SK-N-SH treated with all-trans-retinoic acid at 6 μM for 48 hours (cell line): ENCODE results near the gene PLEKHA1.

ENCODE experiments used
- ATAC-seq: fragments of 200-7000 bp; cut with Tn5 transposase; 3 replicates; pipeline ENCODE4 v1.9.1; 2020; ENCODE audit warnings: mild to moderate bottlenecking, moderate library complexity
- BACH2 ChIP-seq: fragments of 250-450 bp; sonication (Bioruptor Pico); IDR thresholded peaks from 2 replicates; pipeline ENCODE4 v1.9.0; 2021; ENCODE audit warnings: mild to moderate bottlenecking, borderline replicate concordance
- CREB5 ChIP-seq: fragments of 250-450 bp; sonication (Bioruptor Pico); IDR thresholded peaks from 2 replicates; pipeline ENCODE4 v1.5.1; 2020; ENCODE audit warnings: low read depth, mild to moderate bottlenecking, moderate library complexity
- CSRNP3 ChIP-seq: fragments of 250-450 bp; sonication (Bioruptor Pico); IDR thresholded peaks from 2 replicates; pipeline ENCODE4 v1.5.1; 2021; ENCODE audit warnings: mild to moderate bottlenecking, moderate library complexity
- GLIS3 ChIP-seq: fragments of 250-450 bp; sonication (Bioruptor Pico); IDR thresholded peaks from 2 replicates; pipeline ENCODE4 v1.5.0; 2020; ENCODE audit warnings: mild to moderate bottlenecking, moderate library complexity
- ISL1 ChIP-seq: fragments of 250-450 bp; sonication (Bioruptor Pico); IDR thresholded peaks from 2 replicates; pipeline ENCODE4 v2.1.2; 2022; ENCODE audit warnings: mild to moderate bottlenecking, moderate library complexity
- OSR1 ChIP-seq: fragments of 250-450 bp; sonication (Bioruptor Pico); IDR thresholded peaks from 2 replicates; pipeline ENCODE4 v1.8.0; 2022; ENCODE audit warnings: moderate library complexity, mild to moderate bottlenecking, inconsistent platforms
- PATZ1 ChIP-seq: fragments of 250-450 bp; sonication (Bioruptor Pico); IDR thresholded peaks from 2 replicates; pipeline ENCODE4 v1.8.0; 2020; ENCODE audit warnings: mild to moderate bottlenecking, moderate library complexity, borderline replicate concordance
- POU6F1 ChIP-seq: fragments of 250-450 bp; sonication (Bioruptor Pico); IDR thresholded peaks from 2 replicates; pipeline ENCODE4 v1.8.0; 2021; ENCODE audit warnings: low read depth, mild to moderate bottlenecking, moderate library complexity, borderline replicate concordance
- PPARA ChIP-seq: fragments of 250-450 bp; sonication (Bioruptor Pico); IDR thresholded peaks from 2 replicates; pipeline ENCODE4 v1.5.0; 2020; ENCODE audit warnings: mild to moderate bottlenecking, borderline replicate concordance
- SNAI2 ChIP-seq: fragments of 250-450 bp; sonication (Bioruptor Pico); IDR thresholded peaks from 2 replicates; pipeline ENCODE4 v1.5.0; 2020; ENCODE audit warnings: mild to moderate bottlenecking, moderate library complexity
- TCF4 ChIP-seq: fragments of 250-450 bp; sonication (Bioruptor Pico); IDR thresholded peaks from 2 replicates; pipeline ENCODE4 v1.8.0; 2021; ENCODE audit warnings: mild to moderate bottlenecking, moderate library complexity, borderline replicate concordance
- TSHZ2 ChIP-seq: fragments of 250-450 bp; sonication (Bioruptor Pico); IDR thresholded peaks from 2 replicates; pipeline ENCODE4 v1.5.0; 2020; ENCODE audit warnings: mild to moderate bottlenecking, moderate library complexity
- ZC3H10 ChIP-seq: fragments of 250-450 bp; sonication (Bioruptor Pico); IDR thresholded peaks from 2 replicates; pipeline ENCODE4 v1.5.1; 2021; ENCODE audit warnings: mild to moderate bottlenecking, moderate library complexity
- ZFP3 ChIP-seq: fragments of 250-450 bp; sonication (Bioruptor Pico); IDR thresholded peaks from 2 replicates; pipeline ENCODE4 v1.5.0; 2020; ENCODE audit warnings: mild to moderate bottlenecking, moderate library complexity
- ZNF565 ChIP-seq: fragments of 450-650 bp; formaldehyde crosslinking; conservative IDR thresholded peaks from 2 replicates; pipeline ENCODE4 v1.5.0; 2020; ENCODE audit warnings: low read depth, mild to moderate bottlenecking, moderate library complexity
- ZNF70 ChIP-seq: fragments of 450-650 bp; formaldehyde crosslinking; IDR thresholded peaks from 2 replicates; pipeline ENCODE4 v1.5.0; 2020; ENCODE audit warnings: mild to moderate bottlenecking, moderate library complexity
- ZNF8 ChIP-seq: fragments of 450-650 bp; formaldehyde crosslinking; IDR thresholded peaks from 2 replicates; pipeline ENCODE4 v1.5.0; 2020; ENCODE audit warnings: mild to moderate bottlenecking, moderate library complexity

The PLEKHA1 gene

GRCh38 chr10:122350893-122351292 is 23.6 kb upstream of the PLEKHA1 start:
- no peak for ATAC-seq
- TF ChIP-seq ISL1 (CRISPR knock-in tag) (no peak), ZC3H10 (CRISPR knock-in tag) (no peak), ZNF8 (CRISPR knock-in tag) (no peak), BACH2 (CRISPR knock-in tag) (no peak), POU6F1 (CRISPR knock-in tag) (no peak), TSHZ2 (CRISPR knock-in tag) (no peak)

- TF ChIP-seq OSR1 (CRISPR knock-in tag), result no peak
- no peak for TF ChIP-seq ZNF565 (CRISPR knock-in tag)
- no peak for TF ChIP-seq ZFP3 (CRISPR knock-in tag)
- no peak for TF ChIP-seq CREB5 (CRISPR knock-in tag)
- ATAC-seq, result no peak
Observed at GRCh38 chr10:122352817-122353525, 21.5 kb upstream of the PLEKHA1 start.

- no peak for TF ChIP-seq ZNF565 (CRISPR knock-in tag)
- ATAC-seq, result no peak
Observed at GRCh38 chr10:122354383-122354782, 20.1 kb upstream of the PLEKHA1 start.

- TF ChIP-seq SNAI2 (CRISPR knock-in tag) (no peak), CSRNP3 (CRISPR knock-in tag) (no peak), PPARA (no peak), ISL1 (CRISPR knock-in tag) (no peak), ZFP3 (CRISPR knock-in tag) (no peak), ZC3H10 (CRISPR knock-in tag) (no peak), TSHZ2 (CRISPR knock-in tag) (no peak), GLIS3 (CRISPR knock-in tag) (no peak), OSR1 (CRISPR knock-in tag) (no peak), ZNF565 (CRISPR knock-in tag) (no peak), BACH2 (CRISPR knock-in tag) (no peak), TCF4 (CRISPR knock-in tag) (no peak), ZNF8 (CRISPR knock-in tag) (no peak), ZNF70 (no peak), PATZ1 (no peak), CREB5 (CRISPR knock-in tag) (no peak)
- ATAC-seq, result no peak
Observed at GRCh38 chr10:122357685-122358084, 16.8 kb upstream of the PLEKHA1 start.
